Inflammatory macrophage treated with lipopolysaccharide for 4 hours (primary cell): ENCODE data around the gene CPT1A.

ENCODE experiments used
- DNase-seq: peaks from one replicate; pipeline ENCODE4 v3.0.0-alpha.2; 2020

CPT1A gene

DNA sequence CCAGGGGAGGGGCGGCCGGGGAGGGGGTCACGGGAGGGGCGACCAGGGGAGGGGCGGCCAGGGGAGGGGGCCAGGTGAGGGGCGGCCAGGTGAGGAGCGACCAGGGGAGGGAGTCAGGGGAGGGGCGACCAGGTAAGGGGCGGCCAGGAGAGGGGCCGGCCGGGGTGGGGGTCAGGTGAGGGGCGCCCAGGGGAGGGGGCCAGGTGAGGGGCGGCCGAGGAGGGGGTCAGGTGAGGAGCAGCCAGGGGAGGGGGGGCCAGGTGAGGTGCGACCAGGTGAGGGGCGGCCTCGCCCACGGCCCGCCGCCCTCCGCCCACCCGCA is 90.8 kb downstream of the CPT1A start:
- DNase-seq: no peak

GRCh38 chr11:68750195-68751003 is 91.3 kb downstream of the CPT1A start:
- DNase-seq: no peak

GRCh38 chr11:68749229-68750123 is 92.2 kb downstream of the CPT1A start:
- DNase-seq: no peak

DNA sequence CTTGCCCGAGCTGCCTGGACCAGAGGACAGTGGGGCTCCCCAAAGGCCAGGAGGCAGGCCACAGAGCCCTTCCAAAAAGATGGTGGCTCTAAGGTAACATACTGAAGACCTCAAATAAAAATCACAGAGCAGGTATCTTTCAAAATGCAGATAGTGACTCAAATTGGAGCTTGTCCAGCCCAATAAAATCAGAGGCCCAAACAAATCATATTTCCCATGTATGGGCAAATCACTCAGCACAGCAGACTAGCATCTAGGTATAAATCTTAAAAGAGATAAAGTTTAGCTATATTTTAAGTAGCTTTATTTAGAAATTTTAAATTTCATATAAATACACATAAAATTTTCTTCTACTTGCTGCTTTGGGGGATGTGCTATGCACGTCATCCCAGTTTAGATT is 93.7 kb downstream of the CPT1A start:
- DNase-seq: no peak

DNA sequence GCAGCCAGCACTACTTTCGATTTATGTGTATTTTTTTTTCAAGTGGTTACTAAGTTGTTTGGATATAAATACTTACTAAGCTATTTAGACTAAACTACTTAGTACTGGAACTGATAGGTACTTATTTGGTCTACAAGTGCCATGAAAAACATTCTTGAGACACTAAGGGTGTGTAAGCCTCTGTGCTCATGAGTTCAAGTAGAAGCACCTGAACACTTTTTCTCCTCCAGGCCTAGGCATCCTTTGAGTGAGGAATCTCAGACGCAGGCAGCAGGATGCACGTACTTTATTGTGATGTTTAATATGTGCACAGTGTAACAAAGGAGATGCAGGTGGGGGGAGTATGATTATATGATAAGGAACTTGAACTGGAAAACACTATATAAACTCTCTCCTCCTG is 98.2 kb downstream of the CPT1A start:
- DNase-seq: no peak

DNA sequence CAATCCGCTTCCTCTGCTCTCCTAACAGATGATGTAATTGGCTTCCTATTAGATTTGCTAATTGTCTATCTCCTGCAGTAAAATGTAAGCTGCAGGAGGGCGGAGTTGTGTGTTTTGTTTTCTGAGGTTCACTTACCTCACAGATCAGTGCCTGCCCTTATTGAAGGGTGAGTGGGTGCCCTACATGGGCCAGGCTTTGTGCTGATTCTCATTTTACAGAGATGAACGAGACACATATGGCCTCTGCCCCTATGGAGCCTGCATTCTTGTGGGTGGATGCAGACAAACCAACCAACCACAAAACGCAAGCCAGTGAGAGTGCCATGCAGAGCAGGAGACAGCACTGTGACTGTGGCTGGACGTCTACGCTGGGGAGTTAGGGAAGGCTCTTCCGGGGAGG is 100.3 kb downstream of the CPT1A start:
- DNase-seq: no peak

- peak; percentile 64 for DNase-seq
Observed at GRCh38 chr11:68735646-68736045, 106.1 kb downstream of the CPT1A start.

DNA sequence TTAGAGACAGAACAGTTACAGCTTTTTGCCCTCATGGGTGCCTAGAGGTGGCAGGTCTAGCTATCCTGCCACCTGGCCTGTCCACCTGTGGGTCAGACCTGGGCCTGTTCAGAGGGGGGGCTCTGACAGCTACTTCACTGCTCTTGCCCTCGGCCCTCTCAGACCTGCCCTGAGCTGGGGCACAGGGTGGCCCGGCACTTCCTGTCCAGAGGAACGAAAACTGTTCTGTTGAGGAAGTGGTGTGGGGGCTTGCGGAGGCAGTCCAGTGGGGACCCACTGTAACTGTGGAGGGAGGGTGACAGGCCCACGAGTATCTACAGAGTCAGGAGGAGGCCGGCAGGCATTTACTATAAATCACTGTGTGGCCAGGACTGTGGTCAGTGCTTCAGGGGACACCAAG is 106.6 kb downstream of the CPT1A start:
- peak; percentile 17 for DNase-seq

DNA sequence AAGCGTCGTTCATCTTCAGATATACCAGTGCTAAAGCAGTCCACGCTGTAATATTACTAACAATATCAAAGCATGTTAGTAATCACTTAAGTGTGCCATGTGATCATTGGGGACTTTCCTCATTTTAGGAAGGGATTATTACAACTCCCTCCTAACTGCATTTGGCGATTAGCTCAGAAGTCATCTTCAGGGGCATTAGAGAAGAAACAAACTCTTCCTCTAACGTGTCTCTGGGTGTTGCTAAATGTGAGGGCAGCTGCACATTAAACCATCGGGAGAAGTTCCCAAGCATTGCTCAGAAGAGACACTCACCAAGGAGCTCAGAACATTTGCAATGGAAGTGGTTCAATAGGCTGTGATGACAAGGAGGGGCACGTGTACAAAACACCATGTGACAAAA is 107.6 kb downstream of the CPT1A start:
- peak; percentile 76 for DNase-seq

GRCh38 chr11:68727783-68728182 is 113.9 kb downstream of the CPT1A start:
- no peak for DNase-seq

DNA sequence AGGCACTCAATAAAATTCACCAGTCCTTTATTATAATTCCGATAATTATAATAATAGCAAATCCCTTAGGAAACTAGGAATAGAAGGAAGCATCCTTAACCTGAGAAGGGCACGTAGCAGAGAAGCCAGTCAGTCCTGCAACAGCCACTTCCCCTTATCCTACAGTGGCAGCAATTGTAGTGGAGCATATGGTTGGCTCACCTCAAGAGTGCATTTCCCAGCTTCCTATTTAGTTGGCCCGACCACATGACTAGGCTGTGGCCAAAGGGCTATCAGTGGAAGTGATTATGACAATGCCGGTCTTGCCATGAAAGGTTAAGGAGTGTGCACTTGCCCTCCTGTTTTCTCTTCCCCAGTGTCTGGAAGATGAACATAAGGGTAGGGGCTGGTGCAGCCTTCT is 117.4 kb downstream of the CPT1A start:
- peak; percentile 52 for DNase-seq

DNA sequence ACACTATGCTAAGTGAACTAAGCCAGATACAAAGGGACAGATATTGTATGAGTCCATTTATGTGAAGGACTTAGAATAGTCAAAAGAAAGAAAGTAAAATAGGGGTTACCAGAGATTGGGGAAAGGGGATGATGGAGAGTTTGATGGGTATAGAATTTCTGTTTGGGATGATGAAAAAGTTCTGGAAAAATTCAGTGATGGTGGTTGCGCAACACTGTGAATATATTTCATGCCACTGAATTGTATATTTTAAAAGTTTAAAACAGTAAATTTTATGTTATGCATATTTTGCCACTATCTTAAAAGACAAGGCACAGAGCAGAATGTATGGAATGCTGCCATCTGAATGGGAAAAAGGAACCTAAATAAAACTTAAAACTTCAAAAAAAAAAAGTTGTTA is 119.6 kb downstream of the CPT1A start:
- DNase-seq: no peak

GRCh38 chr11:68721075-68721474 is 120.6 kb downstream of the CPT1A start:
- DNase-seq: no peak

GRCh38 chr11:68715456-68716122 is 126.1 kb downstream of the CPT1A start:
- DNase-seq: no peak

DNA sequence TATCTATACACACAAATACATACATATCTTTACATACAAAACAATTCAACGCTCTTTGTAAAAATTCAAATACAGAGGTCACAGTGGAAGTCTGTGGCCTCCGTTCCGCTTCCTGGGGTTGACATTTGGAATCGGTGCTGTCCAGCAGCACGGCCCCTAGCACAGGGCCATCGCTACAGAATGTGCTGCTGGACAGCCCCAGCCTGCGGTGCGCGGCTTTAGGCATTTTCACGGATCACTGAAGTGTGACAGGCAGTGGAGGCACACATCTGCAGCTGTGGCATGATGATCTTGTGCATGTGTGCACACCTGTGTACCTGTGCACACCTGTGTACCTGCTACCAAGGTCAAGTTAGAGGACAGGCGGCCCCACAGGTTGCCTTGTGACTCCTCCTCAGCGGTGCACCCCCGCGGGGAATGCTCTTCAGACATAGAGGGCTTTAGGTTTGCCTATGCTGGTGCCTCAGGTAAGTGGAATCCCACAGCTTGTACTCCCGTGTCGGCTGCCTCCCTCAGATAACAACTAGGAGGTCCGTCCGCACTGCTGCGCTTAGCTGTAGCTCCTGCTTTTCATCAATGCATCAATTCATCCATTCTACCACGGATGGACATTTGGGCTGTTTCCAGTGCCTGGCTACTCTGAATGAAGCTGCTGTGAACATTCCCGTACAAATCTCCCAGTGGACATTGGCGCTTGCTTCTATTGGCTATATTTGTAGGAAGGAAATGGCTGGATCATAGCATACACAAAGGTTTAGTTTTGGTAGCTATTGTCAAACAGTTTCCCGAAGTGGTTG is 127.5 kb downstream of the CPT1A start:
- DNase-seq: no peak

DNA sequence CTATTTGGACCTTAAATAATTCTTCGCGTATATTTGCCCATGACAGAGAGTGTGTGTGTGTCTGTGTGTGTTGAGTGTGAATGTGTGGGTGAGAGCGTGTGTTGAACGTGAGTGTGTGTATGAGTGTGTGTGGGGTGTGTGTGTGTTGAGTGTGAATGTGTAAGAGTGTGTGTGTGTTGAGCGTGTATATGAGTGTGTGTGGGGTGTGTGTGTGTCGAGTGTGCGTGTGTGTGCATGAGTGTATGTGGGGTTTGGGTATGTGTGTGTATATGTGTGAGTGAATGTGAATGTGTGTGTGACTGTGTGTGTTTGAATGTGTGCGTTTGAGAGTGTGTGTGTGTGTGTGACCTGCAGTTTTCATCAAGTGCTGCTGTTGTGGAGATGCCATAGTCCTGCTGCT is 130.6 kb downstream of the CPT1A start:
- DNase-seq: no peak

DNA sequence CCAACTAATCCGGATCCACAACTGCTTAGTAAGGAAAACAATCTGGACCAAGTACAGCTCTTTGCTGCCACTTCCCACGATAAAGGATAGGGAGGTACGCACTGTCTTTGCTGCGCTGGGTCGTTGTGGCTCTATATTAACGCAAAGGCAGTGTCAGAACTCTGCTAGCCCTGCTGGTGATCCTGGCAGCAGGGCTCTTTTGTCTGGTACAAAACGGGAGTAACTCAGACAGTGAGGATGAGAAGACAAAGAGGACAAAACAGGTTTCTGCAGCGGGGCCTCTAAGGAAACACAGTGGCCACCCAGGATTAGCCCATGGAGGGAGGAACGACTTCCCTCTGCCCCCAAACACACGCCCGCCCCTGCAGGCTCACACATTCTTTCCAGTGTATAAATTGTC is 131.3 kb downstream of the CPT1A start:
- DNase-seq: no peak

GRCh38 chr11:68709062-68709461 is 132.7 kb downstream of the CPT1A start:
- peak; percentile 27 for DNase-seq

GRCh38 chr11:68707527-68707926 is 134.2 kb downstream of the CPT1A start:
- DNase-seq: no peak

DNA sequence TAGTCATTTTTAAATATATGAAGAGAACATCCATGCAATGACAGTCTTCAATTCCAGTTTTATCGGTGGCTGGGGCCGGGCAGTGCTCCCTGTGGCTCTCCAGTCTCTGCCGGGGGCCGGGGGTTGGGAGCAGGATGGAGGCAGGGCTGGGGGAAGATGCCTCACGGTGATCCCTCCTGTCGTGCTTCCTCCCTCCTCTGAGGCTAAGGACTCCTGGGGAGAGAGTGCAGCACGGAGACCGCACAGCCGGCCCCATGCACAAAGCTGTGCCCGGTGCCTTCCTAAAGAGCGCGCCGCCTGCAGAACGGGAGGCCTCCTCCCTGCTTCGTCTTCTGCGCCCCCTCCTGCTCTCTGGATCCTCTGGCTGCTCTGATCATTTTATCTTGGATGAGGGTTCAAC is 136.8 kb downstream of the CPT1A start:
- no peak for DNase-seq
